ENCODE data around the gene FRAS1. TPM values are rescaled to one million over a fixed set of nuclear protein-coding genes. Genes with fewer than 3 reads are reported as not detected.

Gene FRAS1
- total and polyA plus RNA-seq, 2 donors (not counting 1 experiment from before 2014, with no cell fraction given), result 0.30 to 0.66 TPM

- Histone ChIP-seq H3K27ac (ENCODE audit: insufficient read depth, low read length) (no peak overlapping the region), H3K27me3 (ENCODE audit: control insufficient read depth, insufficient read depth, low read length) (peaks cover 5% of the 10 kb centered on the region), H4K20me1 (ENCODE audit: control insufficient read depth, extremely low read depth, insufficient read depth, low read length) (no peaks in the 10 kb centered on the region), H3K9me3 (ENCODE audit: control insufficient read depth, insufficient read depth, low read depth, low read length) (no peaks in the 10 kb centered on the region), H3K36me3 (ENCODE audit: control insufficient read depth, insufficient read depth, low read length) (no peaks in the 10 kb centered on the region), H3K4me3 (replicated peaks in 1 of 4; ENCODE audit: control extremely low read depth in 1 of 4, insufficient read depth in 1 of 4, low read depth in 3 of 4, low read length in 4 of 4) (no peak overlapping the region), H2AFZ (ENCODE audit: low read length) (no peak overlapping the region), H3K4me2 (ENCODE audit: extremely low read depth, insufficient read depth, low read length) (no peak overlapping the region), H3K79me2 (ENCODE audit: control insufficient read depth, insufficient read depth, low read length) (no peaks in the 10 kb centered on the region), H3K4me1 (ENCODE audit: control insufficient read depth, extremely low read depth, insufficient read depth, low read length) (no peaks in the 10 kb centered on the region), H3K9ac (ENCODE audit: insufficient read depth, low read length) (no peak overlapping the region)
- TF ChIP-seq CTCF (conservative IDR thresholded peaks at IDR 0.05 in 1 of 2, IDR thresholded peaks at IDR 0.05 in 1 of 2; ENCODE audit: low read depth in 1 of 2, low read length in 2 of 2), result no peak
- TF ChIP-seq EZH2 (IDR thresholded peaks at IDR 0.05; ENCODE audit: low read length, missing control alignments), result no peak
- DNase-seq (ENCODE audit: low read depth in 2 of 2), result no peak
Observed at GRCh38 chr4:78331186-78331585, 274.1 kb downstream of the FRAS1 start.

GRCh38 chr4:78331965-78332364, 274.8 kb downstream of the FRAS1 start:
- Histone ChIP-seq H3K27ac (ENCODE audit: insufficient read depth, low read length) (no peak overlapping the region), H3K4me3 (replicated peaks in 1 of 4; ENCODE audit: control extremely low read depth in 1 of 4, insufficient read depth in 1 of 4, low read depth in 3 of 4, low read length in 4 of 4) (no peak overlapping the region), H3K79me2 (ENCODE audit: control insufficient read depth, insufficient read depth, low read length) (no peaks in the 10 kb centered on the region), H3K4me1 (ENCODE audit: control insufficient read depth, extremely low read depth, insufficient read depth, low read length) (no peaks in the 10 kb centered on the region), H3K9me3 (ENCODE audit: control insufficient read depth, insufficient read depth, low read depth, low read length) (no peaks in the 10 kb centered on the region), H3K27me3 (ENCODE audit: control insufficient read depth, insufficient read depth, low read length) (peaks cover 5% of the 10 kb centered on the region), H2AFZ (ENCODE audit: low read length) (no peak overlapping the region), H3K9ac (ENCODE audit: insufficient read depth, low read length) (no peak overlapping the region), H4K20me1 (ENCODE audit: control insufficient read depth, extremely low read depth, insufficient read depth, low read length) (no peaks in the 10 kb centered on the region), H3K36me3 (ENCODE audit: control insufficient read depth, insufficient read depth, low read length) (no peaks in the 10 kb centered on the region), H3K4me2 (ENCODE audit: extremely low read depth, insufficient read depth, low read length) (no peak overlapping the region)
- TF ChIP-seq CTCF (conservative IDR thresholded peaks at IDR 0.05 in 1 of 2, IDR thresholded peaks at IDR 0.05 in 1 of 2; ENCODE audit: low read depth in 1 of 2, low read length in 2 of 2), result no peak
- TF ChIP-seq EZH2 (IDR thresholded peaks at IDR 0.05; ENCODE audit: low read length, missing control alignments), result no peak
- DNase-seq (ENCODE audit: low read depth in 2 of 2), result no peak

GRCh38 chr4:78332976-78333375, 275.9 kb downstream of the FRAS1 start:
- Histone ChIP-seq H2AFZ (ENCODE audit: low read length) (no peak overlapping the region), H3K4me1 (ENCODE audit: control insufficient read depth, extremely low read depth, insufficient read depth, low read length) (no peaks in the 10 kb centered on the region)

More at GRCh38 chr4:78332976-78333375, 275.9 kb downstream of the FRAS1 start:
- H4K20me1 ChIP-seq (ENCODE audit: control insufficient read depth, extremely low read depth, insufficient read depth, low read length), result no peaks in the 10 kb centered on the region
- H3K27ac ChIP-seq (ENCODE audit: insufficient read depth, low read length), result no peak overlapping the region
- H3K4me2 ChIP-seq (ENCODE audit: extremely low read depth, insufficient read depth, low read length), result no peak overlapping the region
- DNase-seq (ENCODE audit: low read depth in 2 of 2), result no peak
- TF ChIP-seq EZH2 (IDR thresholded peaks at IDR 0.05; ENCODE audit: low read length, missing control alignments), result no peak
- no peak for TF ChIP-seq CTCF (conservative IDR thresholded peaks at IDR 0.05 in 1 of 2, IDR thresholded peaks at IDR 0.05 in 1 of 2; ENCODE audit: low read depth in 1 of 2, low read length in 2 of 2)
- no peak overlapping the region for H3K4me3 ChIP-seq (replicated peaks in 1 of 4; ENCODE audit: control extremely low read depth in 1 of 4, insufficient read depth in 1 of 4, low read depth in 3 of 4, low read length in 4 of 4)
- no peaks in the 10 kb centered on the region for H3K36me3 ChIP-seq (ENCODE audit: control insufficient read depth, insufficient read depth, low read length)
- H3K27me3 ChIP-seq (ENCODE audit: control insufficient read depth, insufficient read depth, low read length), result peaks cover 5% of the 10 kb centered on the region
- no peaks in the 10 kb centered on the region for H3K79me2 ChIP-seq (ENCODE audit: control insufficient read depth, insufficient read depth, low read length)
- no peaks in the 10 kb centered on the region for H3K9me3 ChIP-seq (ENCODE audit: control insufficient read depth, insufficient read depth, low read depth, low read length)
- H3K9ac ChIP-seq (ENCODE audit: insufficient read depth, low read length), result no peak overlapping the region

Measured in fibroblast of lung (primary cell).